ENCODE data around the gene FAM135A.

FAM135A gene

GRCh38 chr6:70547313-70547712 is 134.0 kb downstream of the FAM135A start:
- no peak for TF ChIP-seq CTCF (IDR thresholded peaks at IDR 0.05; ENCODE audit: insufficient read depth, low read length)
- no peak for TF ChIP-seq POLR2AphosphoS5 (IDR thresholded peaks at IDR 0.05; ENCODE audit: low read depth)
- TF ChIP-seq REST (IDR thresholded peaks at IDR 0.05; ENCODE audit: insufficient replicate concordance, low read depth): no peak
- no peak for TF ChIP-seq SPI1 (IDR thresholded peaks at IDR 0.05; ENCODE audit: borderline replicate concordance, low read depth)
- TF ChIP-seq GABPA (IDR thresholded peaks at IDR 0.05; ENCODE audit: low read depth): no peak
- DNase-seq (ENCODE audit: low read depth in 1 of 2, low spot score in 1 of 2): no peak
- Histone ChIP-seq H3K4me3 (replicated peaks; ENCODE audit: insufficient read depth, low read length) (no peak overlapping the region), H3K27ac (replicated peaks) (no peak overlapping the region), H3K27me3 (ENCODE audit: insufficient read depth, poor library complexity, severe bottlenecking) (no peaks in the 10 kb centered on the region)

GRCh38 chr6:70547905-70548304 is 134.6 kb downstream of the FAM135A start:
- Histone ChIP-seq H3K27ac (replicated peaks) (no peak overlapping the region), H3K4me3 (replicated peaks; ENCODE audit: insufficient read depth, low read length) (no peak overlapping the region), H3K27me3 (ENCODE audit: insufficient read depth, poor library complexity, severe bottlenecking) (no peaks in the 10 kb centered on the region)
- no peak for DNase-seq (ENCODE audit: low read depth in 1 of 2, low spot score in 1 of 2)
- TF ChIP-seq GABPA (IDR thresholded peaks at IDR 0.05; ENCODE audit: low read depth): no peak
- no peak for TF ChIP-seq SPI1 (IDR thresholded peaks at IDR 0.05; ENCODE audit: borderline replicate concordance, low read depth)
- no peak for TF ChIP-seq POLR2AphosphoS5 (IDR thresholded peaks at IDR 0.05; ENCODE audit: low read depth)
- TF ChIP-seq REST (IDR thresholded peaks at IDR 0.05; ENCODE audit: insufficient replicate concordance, low read depth): no peak
- no peak for TF ChIP-seq CTCF (IDR thresholded peaks at IDR 0.05; ENCODE audit: insufficient read depth, low read length)

GRCh38 chr6:70549327-70549726 is 136.0 kb downstream of the FAM135A start:
- DNase-seq (ENCODE audit: low read depth in 1 of 2, low spot score in 1 of 2): no peak
- Histone ChIP-seq H3K4me3 (replicated peaks; ENCODE audit: insufficient read depth, low read length) (no peak overlapping the region), H3K27me3 (ENCODE audit: insufficient read depth, poor library complexity, severe bottlenecking) (no peaks in the 10 kb centered on the region), H3K27ac (replicated peaks) (no peak overlapping the region)
- TF ChIP-seq REST (IDR thresholded peaks at IDR 0.05; ENCODE audit: insufficient replicate concordance, low read depth) (no peak), CTCF (IDR thresholded peaks at IDR 0.05; ENCODE audit: insufficient read depth, low read length) (no peak), SPI1 (IDR thresholded peaks at IDR 0.05; ENCODE audit: borderline replicate concordance, low read depth) (no peak), POLR2AphosphoS5 (IDR thresholded peaks at IDR 0.05; ENCODE audit: low read depth) (no peak), GABPA (IDR thresholded peaks at IDR 0.05; ENCODE audit: low read depth) (no peak)

All from HL-60 (cell line).